Neural progenitor cell (in vitro differentiated cells): Measurements from ENCODE around the gene STX16. TPM values are rescaled to one million over a fixed set of nuclear protein-coding genes. Genes with fewer than 3 reads are reported as not detected.

Experiments
- DNase-seq: peaks from one replicate; pipeline ENCODE4 v3.0.0-alpha.2; 2016; ENCODE audit warnings: low spot score
- H2AFZ ChIP-seq: fragments of 200-600 bp; sonication (generic); replicated peaks from 2 replicates; pipeline ENCODE4 v1.6.1; 2016; ENCODE audit warnings: antibody characterized with exemption
- H3F3A ChIP-seq: fragments of 200-600 bp; sonication (generic); 2 replicates; pipeline ENCODE4 v1.6.1; 2016; ENCODE audit warnings: antibody characterized with exemption, low read depth
- H3K27ac ChIP-seq: fragments of 200-600 bp; sonication (generic); 2 replicates; pipeline ENCODE4 v1.5.1; 2016; ENCODE audit warnings: mild to moderate bottlenecking
- H3K27me3 ChIP-seq: fragments of 200-600 bp; sonication (generic); 2 replicates; pipeline ENCODE4 v1.6.1; 2016; ENCODE audit warnings: mild to moderate bottlenecking, moderate library complexity
- H3K36me3 ChIP-seq: fragments of 200-600 bp; sonication (generic); 2 replicates; pipeline ENCODE4 v1.5.1; 2016
- H3K4me1 ChIP-seq: fragments of 200-600 bp; sonication (generic); 2 replicates; pipeline ENCODE4 v1.6.1; 2016; ENCODE audit warnings: mixed run types
- H3K4me2 ChIP-seq: fragments of 200-600 bp; sonication (generic); 2 replicates; pipeline ENCODE4 v1.6.1; 2016
- H3K4me3 ChIP-seq: fragments of 200-600 bp; sonication (generic); 2 replicates; pipeline ENCODE4 v1.5.1; 2016
- H3K79me2 ChIP-seq: fragments of 200-600 bp; sonication (generic); 2 replicates; pipeline ENCODE4 v1.6.1; 2016; ENCODE audit warnings: low read depth
- H3K9ac ChIP-seq: fragments of 200-600 bp; sonication (generic); 2 replicates; pipeline ENCODE4 v1.6.1; 2016
- H3K9me3 ChIP-seq: fragments of 200-600 bp; sonication (generic); 2 replicates; pipeline ENCODE4 v1.5.1; 2016; ENCODE audit warnings: low read depth
- H4K20me1 ChIP-seq: fragments of 200-600 bp; sonication (generic); 2 replicates; pipeline ENCODE4 v1.6.1; 2016; ENCODE audit warnings: low read depth
- H3K27ac Mint-ChIP-seq: 3 replicates; pipeline ENCODE4 v1.8.0; 2021; ENCODE audit warnings: mixed read lengths
- H3K27me3 Mint-ChIP-seq: 2 replicates; pipeline ENCODE4 v1.8.0; 2022; ENCODE audit warnings: low read depth, mild to moderate bottlenecking, inconsistent platforms, moderate library complexity, mixed read lengths; ENCODE audit not compliant: insufficient read depth
- H3K36me3 Mint-ChIP-seq: 3 replicates; pipeline ENCODE4 v1.8.0; 2021; ENCODE audit warnings: mixed read lengths
- H3K4me1 Mint-ChIP-seq: 3 replicates; pipeline ENCODE4 v1.8.0; 2021; ENCODE audit warnings: mixed read lengths
- H3K4me3 Mint-ChIP-seq: 3 replicates; pipeline ENCODE4 v1.8.0; 2021; ENCODE audit warnings: mild to moderate bottlenecking, moderate library complexity, mixed read lengths
- H3K9me3 Mint-ChIP-seq: 3 replicates; pipeline ENCODE4 v1.8.0; 2020; ENCODE audit warnings: mixed read lengths
- CTCF ChIP-seq: fragments of 200-600 bp; sonication (generic); IDR thresholded peaks from 2 replicates; pipeline ENCODE4 v1.5.1; 2017; ENCODE audit warnings: antibody characterized with exemption, mild to moderate bottlenecking
- EZH2 ChIP-seq: fragments of 200-600 bp; sonication (generic); IDR thresholded peaks from 2 replicates; pipeline ENCODE4 v1.6.1; 2017; ENCODE audit warnings: antibody characterized with exemption, mild to moderate bottlenecking, moderate library complexity
- EZH2phosphoT487 ChIP-seq: fragments of 200-600 bp; sonication (generic); IDR thresholded peaks from 2 replicates; pipeline ENCODE4 v1.6.1; 2017; ENCODE audit warnings: antibody characterized with exemption
- total RNA-seq: library from RNA; depleted of rRNA; stranded (reverse); fragments of >200 nt; gene quantifications from 2 replicates; pipeline ENCODE4 v1.2.3, GENCODE V29; 2015; ENCODE audit warnings: low replicate concordance

Gene STX16
- total RNA-seq, 1 donor from 2014 or later, result 46.6 TPM

DNA sequence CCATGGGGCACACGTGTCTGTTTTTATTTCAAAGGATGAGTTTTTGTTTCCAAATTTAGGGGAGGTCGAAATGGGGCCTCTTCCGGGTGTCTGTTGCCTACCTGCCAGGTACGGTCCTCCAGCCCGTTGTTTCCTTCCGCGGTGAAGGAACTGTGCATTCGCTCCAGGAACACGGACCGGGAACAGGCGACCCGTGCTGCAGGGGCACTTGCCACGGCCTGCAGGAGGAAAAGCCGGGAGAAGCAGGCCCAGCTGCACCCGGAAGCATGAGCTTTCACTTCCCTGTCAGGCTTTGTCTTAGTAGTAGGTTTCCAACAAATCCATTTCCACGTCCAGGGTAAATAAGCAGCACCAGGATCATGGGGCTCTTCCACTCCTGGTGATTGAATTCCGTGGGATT, 24.6 kb downstream of the STX16 start:
- Histone ChIP-seq H3K9ac (no peak overlapping the region), H3K4me1 (peaks cover 8% of the 10 kb centered on the region), H3F3A (peaks cover 5% of the 10 kb centered on the region), H3K9me3 (no peaks in the 10 kb centered on the region), H3K27ac (no peak overlapping the region), H3K4me3 (no peak overlapping the region), H4K20me1 (peaks cover 15% of the 10 kb centered on the region), H3K36me3 (peaks cover 7% of the 10 kb centered on the region), H3K79me2 (peaks cover 5% of the 10 kb centered on the region), H3K27me3 (no peaks in the 10 kb centered on the region), H2AFZ (no peak overlapping the region), H3K4me2 (no peak overlapping the region)
- Mint-ChIP-seq H3K9me3 (no peaks in the 10 kb centered on the region), H3K4me3 (peak overlapping the region; percentile 15), H3K27me3 (peaks cover 3% of the 10 kb centered on the region), H3K27ac (no peak overlapping the region), H3K36me3 (peaks cover 23% of the 10 kb centered on the region), H3K4me1 (peaks cover 3% of the 10 kb centered on the region)
- DNase-seq, result no peak
- TF ChIP-seq CTCF (no peak), EZH2phosphoT487 (no peak), EZH2 (no peak)

- Histone ChIP-seq H3K4me3 (no peak overlapping the region), H3K79me2 (peaks cover 5% of the 10 kb centered on the region), H3F3A (no peaks in the 10 kb centered on the region), H3K9me3 (no peaks in the 10 kb centered on the region), H4K20me1 (peaks cover 11% of the 10 kb centered on the region), H3K4me2 (no peak overlapping the region), H3K27me3 (no peaks in the 10 kb centered on the region), H3K4me1 (peaks cover 4% of the 10 kb centered on the region), H3K36me3 (peaks cover 7% of the 10 kb centered on the region), H3K9ac (no peak overlapping the region), H3K27ac (no peak overlapping the region), H2AFZ (no peak overlapping the region)
- Mint-ChIP-seq H3K27ac (peak overlapping the region; percentile 57), H3K4me1 (peaks cover 3% of the 10 kb centered on the region), H3K27me3 (peaks cover 3% of the 10 kb centered on the region), H3K9me3 (no peaks in the 10 kb centered on the region), H3K36me3 (peaks cover 24% of the 10 kb centered on the region), H3K4me3 (no peak overlapping the region)
- TF ChIP-seq EZH2, result no peak
- TF ChIP-seq CTCF, result no peak
- no peak for TF ChIP-seq EZH2phosphoT487
- no peak for DNase-seq
These were observed 25.1 kb downstream of the STX16 start for GRCh38 chr20:58676161-58676560.

- peaks cover 11% of the 10 kb centered on the region for H4K20me1 ChIP-seq
- H3K27ac ChIP-seq, result no peak overlapping the region
- peaks cover 26% of the 10 kb centered on the region for H3K36me3 Mint-ChIP-seq
- no peaks in the 10 kb centered on the region for H3F3A ChIP-seq
- H3K9ac ChIP-seq, result no peak overlapping the region
- TF ChIP-seq EZH2, result no peak
- no peak for TF ChIP-seq CTCF
- no peak for TF ChIP-seq EZH2phosphoT487
- peaks cover 7% of the 10 kb centered on the region for H3K36me3 ChIP-seq
- H3K4me3 Mint-ChIP-seq, result no peak overlapping the region
- no peaks in the 10 kb centered on the region for H3K79me2 ChIP-seq
- no peak overlapping the region for H2AFZ ChIP-seq
- no peaks in the 10 kb centered on the region for H3K27me3 ChIP-seq
- H3K9me3 Mint-ChIP-seq, result no peaks in the 10 kb centered on the region
- no peaks in the 10 kb centered on the region for H3K9me3 ChIP-seq
- DNase-seq, result no peak
- H3K27me3 Mint-ChIP-seq, result no peaks in the 10 kb centered on the region
- no peak overlapping the region for H3K27ac Mint-ChIP-seq
- H3K4me2 ChIP-seq, result no peak overlapping the region
- peaks cover 3% of the 10 kb centered on the region for H3K4me1 Mint-ChIP-seq
- H3K4me1 ChIP-seq, result peaks cover 4% of the 10 kb centered on the region
- no peak overlapping the region for H3K4me3 ChIP-seq
These were observed 26.1 kb downstream of the STX16 start for GRCh38 chr20:58677079-58677604.
